ENCODE measurements around the gene CDC42BPA.

DNA sequence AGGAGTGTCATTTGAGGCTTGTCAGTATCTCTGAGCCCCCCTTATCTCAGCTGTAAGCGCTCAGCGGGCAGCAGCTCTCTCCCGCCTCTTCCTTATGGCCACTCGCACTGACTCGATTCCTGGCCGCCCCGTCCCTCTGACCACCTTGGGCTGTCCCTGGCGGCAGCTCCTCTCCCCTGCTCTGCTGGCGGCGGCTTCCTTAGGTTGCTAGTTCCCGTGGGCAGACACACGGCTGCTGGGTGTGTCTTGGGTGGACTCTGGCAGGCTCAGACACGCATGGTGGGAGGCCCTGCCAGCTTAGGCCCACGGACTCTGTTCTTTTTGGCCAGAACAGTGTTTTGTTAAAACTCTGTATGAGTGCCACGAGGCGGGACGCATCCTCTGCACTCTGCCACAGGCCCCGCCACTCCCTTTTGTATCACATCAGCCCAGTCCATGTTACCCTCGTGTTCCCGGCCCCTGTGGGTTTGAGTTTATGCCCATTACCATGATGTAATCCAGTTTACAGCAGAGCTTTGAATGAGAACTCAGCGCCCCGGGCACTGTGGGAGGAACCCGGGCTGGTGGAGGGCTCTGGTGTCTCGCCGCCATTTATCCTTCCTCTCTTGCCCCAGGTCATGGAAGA, 332.3 kb downstream of the CDC42BPA start:
- TF ChIP-seq, protein P1, sequence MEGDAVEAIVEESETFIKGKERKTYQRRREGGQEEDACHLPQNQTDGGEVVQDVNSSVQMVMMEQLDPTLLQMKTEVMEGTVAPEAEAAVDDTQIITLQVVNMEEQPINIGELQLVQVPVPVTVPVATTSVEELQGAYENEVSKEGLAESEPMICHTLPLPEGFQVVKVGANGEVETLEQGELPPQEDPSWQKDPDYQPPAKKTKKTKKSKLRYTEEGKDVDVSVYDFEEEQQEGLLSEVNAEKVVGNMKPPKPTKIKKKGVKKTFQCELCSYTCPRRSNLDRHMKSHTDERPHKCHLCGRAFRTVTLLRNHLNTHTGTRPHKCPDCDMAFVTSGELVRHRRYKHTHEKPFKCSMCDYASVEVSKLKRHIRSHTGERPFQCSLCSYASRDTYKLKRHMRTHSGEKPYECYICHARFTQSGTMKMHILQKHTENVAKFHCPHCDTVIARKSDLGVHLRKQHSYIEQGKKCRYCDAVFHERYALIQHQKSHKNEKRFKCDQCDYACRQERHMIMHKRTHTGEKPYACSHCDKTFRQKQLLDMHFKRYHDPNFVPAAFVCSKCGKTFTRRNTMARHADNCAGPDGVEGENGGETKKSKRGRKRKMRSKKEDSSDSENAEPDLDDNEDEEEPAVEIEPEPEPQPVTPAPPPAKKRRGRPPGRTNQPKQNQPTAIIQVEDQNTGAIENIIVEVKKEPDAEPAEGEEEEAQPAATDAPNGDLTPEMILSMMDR (IDR thresholded peaks at IDR 0.05): no peak
- TF ChIP-seq, protein P2, sequence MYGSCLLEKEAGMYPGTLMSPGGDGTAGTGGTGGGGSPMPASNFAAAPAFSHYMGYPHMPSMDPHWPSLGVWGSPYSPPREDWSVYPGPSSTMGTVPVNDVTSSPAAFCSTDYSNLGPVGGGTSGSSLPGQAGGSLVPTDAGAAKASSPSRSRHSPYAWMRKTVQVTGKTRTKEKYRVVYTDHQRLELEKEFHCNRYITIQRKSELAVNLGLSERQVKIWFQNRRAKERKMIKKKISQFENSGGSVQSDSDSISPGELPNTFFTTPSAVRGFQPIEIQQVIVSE (CRISPR knock-in tag; IDR thresholded peaks at IDR 0.05; ENCODE audit: borderline replicate concordance): no peak
- TF ChIP-seq, protein P3, sequence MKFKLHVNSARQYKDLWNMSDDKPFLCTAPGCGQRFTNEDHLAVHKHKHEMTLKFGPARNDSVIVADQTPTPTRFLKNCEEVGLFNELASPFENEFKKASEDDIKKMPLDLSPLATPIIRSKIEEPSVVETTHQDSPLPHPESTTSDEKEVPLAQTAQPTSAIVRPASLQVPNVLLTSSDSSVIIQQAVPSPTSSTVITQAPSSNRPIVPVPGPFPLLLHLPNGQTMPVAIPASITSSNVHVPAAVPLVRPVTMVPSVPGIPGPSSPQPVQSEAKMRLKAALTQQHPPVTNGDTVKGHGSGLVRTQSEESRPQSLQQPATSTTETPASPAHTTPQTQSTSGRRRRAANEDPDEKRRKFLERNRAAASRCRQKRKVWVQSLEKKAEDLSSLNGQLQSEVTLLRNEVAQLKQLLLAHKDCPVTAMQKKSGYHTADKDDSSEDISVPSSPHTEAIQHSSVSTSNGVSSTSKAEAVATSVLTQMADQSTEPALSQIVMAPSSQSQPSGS (CRISPR knock-in tag; IDR thresholded peaks at IDR 0.05; ENCODE audit: borderline replicate concordance, low read depth): no peak
- TF ChIP-seq SP1 (CRISPR knock-in tag; conservative IDR thresholded peaks at IDR 0.05) (no peak), ATF1 (CRISPR knock-in tag; IDR thresholded peaks at IDR 0.05) (no peak), ZNF121 (CRISPR knock-in tag; IDR thresholded peaks at IDR 0.05) (no peak)
- TF ChIP-seq, protein P4, sequence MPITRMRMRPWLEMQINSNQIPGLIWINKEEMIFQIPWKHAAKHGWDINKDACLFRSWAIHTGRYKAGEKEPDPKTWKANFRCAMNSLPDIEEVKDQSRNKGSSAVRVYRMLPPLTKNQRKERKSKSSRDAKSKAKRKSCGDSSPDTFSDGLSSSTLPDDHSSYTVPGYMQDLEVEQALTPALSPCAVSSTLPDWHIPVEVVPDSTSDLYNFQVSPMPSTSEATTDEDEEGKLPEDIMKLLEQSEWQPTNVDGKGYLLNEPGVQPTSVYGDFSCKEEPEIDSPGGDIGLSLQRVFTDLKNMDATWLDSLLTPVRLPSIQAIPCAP (CRISPR knock-in tag; IDR thresholded peaks at IDR 0.05): no peak
- TF ChIP-seq, protein P5, sequence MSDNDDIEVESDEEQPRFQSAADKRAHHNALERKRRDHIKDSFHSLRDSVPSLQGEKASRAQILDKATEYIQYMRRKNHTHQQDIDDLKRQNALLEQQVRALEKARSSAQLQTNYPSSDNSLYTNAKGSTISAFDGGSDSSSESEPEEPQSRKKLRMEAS (CRISPR knock-in tag; IDR thresholded peaks at IDR 0.05): no peak
